Hippocampal formation (tissue), 2 donors: ENCODE results near the gene AP3B1.

Source experiments
- DNase-seq, 2 donors: peaks; one replicate each; lab custom pipeline; 2025; lab: John Stamatoyannopoulos, UW

Gene AP3B1

GRCh38 chr5:78003450-78003849 is 291.0 kb downstream of the AP3B1 start:
- DNase-seq: no peak

- DNase-seq: no peak
Measured at GRCh38 chr5:78002690-78003089, 291.8 kb downstream of the AP3B1 start.

DNA sequence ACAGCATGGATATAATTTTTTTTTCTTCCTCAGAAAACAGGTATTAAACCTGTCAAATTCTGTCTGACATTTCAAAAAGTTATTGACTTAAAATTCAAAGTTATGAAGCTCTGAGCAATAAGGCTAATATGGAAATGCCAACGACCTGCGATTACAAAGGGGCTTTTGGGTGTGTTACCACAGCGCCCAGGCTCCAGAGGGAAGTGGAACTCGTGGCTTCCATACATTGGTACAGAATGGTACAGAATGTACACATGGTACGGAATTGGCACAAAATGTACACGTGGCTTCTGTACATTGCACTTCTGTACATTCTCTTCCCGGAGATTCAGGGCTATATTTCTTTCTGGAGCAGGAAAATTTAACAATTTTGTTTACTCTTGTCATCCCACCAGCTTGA is 293.3 kb downstream of the AP3B1 start:
- DNase-seq: no peak

GRCh38 chr5:78000191-78000590 is 294.3 kb downstream of the AP3B1 start:
- DNase-seq: no peak

DNA sequence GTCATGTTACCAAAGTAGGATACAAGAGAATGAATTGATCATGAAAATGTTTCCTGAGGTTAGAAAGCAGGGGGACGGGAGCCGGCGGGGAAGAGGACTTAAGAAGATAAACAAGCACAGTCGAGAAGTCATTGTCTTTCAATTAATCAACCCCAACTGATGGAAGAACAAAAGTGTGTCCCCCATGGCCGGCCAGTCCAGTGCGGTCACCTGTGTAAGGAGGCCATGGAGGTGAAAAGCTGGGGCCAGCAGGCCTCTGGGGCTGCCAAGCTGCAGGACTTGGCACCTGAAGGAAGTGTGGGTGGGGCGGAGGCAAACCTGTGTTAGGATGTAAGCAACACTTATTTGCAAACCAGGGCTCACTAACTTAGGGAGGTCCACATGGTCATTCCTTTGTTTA is 295.1 kb downstream of the AP3B1 start:
- no peak for DNase-seq

GRCh38 chr5:77996943-77997342 is 297.6 kb downstream of the AP3B1 start:
- no peak for DNase-seq

DNA sequence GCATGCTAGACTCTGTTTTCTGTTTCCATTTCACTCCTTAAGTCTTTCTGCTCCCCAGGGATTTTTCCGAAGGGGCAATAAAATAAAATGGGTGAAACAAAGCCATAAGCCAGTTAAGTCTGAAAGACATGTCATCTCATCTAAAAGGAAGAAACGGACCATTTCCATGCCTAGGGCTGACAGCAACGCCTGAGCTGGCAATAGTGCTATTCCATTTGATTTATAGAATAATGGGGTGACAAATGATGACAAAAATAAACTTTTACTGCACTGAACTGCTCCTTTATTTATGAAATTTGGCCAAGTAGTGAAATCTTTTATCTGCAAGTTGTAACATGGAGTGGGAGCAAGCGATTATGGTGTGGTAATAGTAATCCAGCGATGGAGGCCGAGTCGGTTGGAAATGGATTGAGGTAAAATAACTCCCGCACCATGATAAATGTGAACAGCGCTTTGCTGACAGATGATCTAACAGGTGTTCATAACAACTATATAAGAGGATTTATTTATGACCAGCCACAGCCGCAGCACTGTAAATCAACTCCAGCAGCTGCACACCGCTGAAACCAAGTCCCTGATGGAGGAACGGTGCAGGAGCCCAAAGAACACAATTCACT is 298.6 kb downstream of the AP3B1 start:
- DNase-seq: no peak

DNA sequence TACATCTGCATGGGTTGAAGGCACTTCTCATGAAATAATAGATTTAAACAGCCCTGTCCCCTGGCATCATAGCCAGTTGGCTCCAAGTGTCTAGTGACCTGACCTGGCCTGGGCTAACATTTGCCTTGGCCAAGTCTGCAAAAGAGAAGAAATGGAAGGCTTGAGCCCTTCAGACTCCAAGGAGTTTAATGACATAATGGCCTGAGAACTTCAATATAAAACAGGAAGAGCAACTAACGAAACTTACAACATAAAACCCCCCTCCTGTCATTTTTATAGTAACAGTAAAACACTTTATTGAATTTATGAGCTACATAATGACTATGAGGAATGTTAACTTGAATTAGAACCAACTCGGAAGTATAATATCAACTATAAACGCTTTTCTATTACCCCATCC is 299.6 kb downstream of the AP3B1 start:
- DNase-seq: no peak

DNA sequence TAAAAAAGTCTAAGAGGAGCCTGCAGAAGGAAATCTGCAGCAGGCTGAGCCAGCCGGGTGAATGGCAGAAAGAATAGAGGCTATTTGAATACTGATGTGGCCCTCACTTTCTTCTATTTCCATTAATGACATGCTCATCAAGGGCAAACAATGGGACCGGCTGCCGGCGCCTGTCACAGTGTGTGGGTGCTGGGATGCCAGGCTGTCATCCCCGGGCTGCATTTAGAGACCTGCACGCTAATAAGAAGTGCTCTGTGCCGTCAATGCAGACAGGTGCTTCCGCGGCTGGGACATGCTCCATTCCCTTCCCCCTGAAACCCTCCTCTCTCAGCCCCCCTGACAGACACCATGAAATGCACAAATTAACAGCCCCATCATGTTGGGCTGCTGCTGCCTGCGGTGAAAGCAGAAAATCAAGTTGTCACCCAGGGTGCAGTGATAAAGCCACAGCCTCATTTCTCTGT is 300.6 kb downstream of the AP3B1 start:
- peak; percentile 82 to 87 for DNase-seq

DNA sequence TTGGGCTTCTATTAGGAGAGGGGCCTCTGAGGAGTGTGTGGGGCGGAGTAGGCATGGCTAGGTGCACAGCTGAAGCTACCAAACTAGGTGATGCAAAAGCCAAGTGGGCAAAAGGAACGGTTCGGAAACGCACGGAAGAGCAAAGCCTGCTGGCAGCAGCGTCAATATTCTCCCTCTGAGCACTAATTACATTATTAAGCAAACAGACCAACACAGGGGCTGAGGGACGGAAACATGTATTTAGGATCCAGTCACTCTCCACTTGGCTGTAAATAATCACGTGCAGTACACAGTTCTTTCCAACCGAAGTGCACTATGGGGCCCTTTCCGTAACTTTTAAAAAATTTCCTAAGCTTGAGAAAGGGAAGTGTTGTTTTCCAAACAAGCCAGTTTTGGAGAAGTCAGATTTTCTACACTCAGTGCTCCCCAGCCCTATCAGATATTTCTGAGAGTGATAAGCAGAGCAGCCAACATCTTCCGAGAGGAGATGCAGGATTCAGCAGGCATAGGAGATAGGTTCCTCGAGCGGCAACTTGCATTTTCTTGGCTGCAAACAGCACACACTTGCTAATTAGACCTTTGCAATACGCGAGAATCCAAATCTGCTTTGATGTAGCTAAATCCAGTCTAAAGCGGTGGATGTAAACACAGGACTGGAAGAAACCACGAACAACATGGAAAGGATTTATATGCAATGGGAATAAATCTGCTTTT is 301.2 kb downstream of the AP3B1 start:
- DNase-seq: no peak

- no peak for DNase-seq
Measured at GRCh38 chr5:77991084-77991483, 303.4 kb downstream of the AP3B1 start.

DNA sequence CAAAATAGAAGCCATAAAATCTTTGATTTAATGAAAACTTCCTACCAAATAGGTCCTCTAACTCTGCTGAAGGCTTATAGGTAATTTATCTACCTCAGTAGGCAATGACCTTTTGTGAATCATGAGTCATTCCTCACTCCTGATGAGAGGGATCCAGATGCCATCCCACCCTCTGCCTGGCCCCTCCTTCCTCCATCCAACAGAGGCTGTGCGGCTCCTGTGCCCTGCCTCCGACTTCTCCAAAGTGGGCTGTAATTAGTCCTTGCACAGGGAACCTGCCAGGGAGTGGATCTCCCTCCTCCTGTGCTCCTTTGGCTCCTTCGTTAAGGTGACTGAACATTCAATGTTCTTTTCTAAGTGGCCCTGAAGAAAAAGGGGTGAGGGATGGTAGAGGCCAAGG is 304.5 kb downstream of the AP3B1 start:
- DNase-seq: no peak

DNA sequence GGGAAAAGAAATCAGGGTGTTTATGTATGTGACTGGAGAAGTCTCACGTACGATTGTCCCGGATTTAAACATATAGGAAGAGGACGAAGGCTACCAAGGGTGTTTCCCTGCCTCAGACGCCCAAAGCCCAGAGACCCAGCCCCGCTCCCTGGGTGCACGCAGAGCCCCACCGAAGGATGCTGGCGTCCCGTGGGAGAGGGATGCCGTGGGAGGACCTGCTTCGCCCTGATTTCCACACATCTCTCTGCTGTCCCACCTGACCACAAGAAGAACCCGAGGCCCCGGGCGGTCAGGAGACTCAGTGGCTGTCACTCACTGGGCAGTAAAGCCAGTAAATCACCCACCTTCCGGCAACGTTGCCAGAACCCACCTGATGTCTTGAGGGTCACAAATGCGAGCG is 306.5 kb downstream of the AP3B1 start:
- no peak for DNase-seq

DNA sequence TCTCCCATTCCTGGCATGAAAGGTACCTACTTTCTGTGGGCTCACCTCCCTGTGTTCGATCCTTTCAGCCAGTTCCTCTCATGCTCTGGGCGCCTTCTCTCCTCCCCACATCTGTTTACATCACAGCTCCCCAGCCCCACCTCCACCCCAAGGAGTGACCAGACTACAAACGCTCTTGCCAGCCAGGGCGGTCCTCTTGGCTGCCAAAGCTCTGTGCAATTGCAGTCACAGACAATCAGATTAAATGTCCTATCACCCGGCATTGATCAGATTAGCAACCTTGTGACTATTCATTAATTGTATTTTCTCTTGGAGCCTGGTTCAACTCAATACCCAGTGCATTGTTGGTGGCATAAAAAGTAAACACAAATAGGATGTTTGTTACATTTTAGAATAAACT is 307.2 kb downstream of the AP3B1 start:
- DNase-seq: peak in 1 of 2 donors; percentile 59

- DNase-seq: no peak
Measured at GRCh38 chr5:77986261-77986660, 308.2 kb downstream of the AP3B1 start.

DNA sequence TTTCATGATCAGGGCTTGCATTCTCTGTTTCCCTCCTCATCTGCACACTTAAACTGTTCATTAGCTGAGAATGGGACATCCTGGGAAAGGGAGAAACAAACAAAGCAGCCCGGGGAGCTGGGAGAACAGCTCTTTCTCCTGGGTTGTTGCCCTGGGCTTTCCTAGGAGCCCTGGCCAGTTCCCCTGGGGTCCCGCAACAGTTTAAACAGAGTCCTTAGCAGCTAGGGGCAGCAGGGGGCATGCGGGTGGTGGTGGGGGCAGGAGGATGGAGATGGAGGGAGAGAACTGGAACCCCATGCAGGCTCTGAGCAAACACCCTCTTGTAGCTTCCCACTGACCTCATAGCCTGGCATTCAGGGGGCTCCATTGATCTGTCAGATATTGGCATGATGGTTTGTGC is 309.3 kb downstream of the AP3B1 start:
- no peak for DNase-seq

GRCh38 chr5:77984587-77984986 is 309.9 kb downstream of the AP3B1 start:
- no peak for DNase-seq

- DNase-seq: no peak
Measured at GRCh38 chr5:77983482-77984199, 310.9 kb downstream of the AP3B1 start.

DNA sequence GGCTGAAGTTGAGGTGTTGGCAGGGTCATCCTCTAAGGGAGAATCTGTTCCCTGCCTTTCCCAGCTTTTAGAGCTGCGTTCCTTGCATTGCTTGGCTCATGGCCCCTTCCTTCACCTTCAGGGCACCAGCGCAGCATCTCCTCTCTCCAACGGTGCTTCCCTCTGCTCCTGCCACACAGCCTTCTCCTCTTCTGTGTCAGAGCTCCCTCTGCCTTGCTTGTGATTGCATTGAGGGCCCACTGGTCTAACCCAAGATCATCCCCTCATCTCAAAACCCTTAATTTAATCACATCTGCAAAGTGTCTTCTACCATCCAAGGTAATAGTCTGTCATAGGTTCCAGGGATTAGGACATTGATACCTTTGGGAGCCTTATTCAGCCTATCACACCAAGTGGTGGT is 312.7 kb downstream of the AP3B1 start:
- no peak for DNase-seq

- DNase-seq: no peak
Measured at GRCh38 chr5:77974576-77974975, 319.9 kb downstream of the AP3B1 start.

GRCh38 chr5:77973253-77973609 is 321.3 kb downstream of the AP3B1 start:
- DNase-seq: no peak

DNA sequence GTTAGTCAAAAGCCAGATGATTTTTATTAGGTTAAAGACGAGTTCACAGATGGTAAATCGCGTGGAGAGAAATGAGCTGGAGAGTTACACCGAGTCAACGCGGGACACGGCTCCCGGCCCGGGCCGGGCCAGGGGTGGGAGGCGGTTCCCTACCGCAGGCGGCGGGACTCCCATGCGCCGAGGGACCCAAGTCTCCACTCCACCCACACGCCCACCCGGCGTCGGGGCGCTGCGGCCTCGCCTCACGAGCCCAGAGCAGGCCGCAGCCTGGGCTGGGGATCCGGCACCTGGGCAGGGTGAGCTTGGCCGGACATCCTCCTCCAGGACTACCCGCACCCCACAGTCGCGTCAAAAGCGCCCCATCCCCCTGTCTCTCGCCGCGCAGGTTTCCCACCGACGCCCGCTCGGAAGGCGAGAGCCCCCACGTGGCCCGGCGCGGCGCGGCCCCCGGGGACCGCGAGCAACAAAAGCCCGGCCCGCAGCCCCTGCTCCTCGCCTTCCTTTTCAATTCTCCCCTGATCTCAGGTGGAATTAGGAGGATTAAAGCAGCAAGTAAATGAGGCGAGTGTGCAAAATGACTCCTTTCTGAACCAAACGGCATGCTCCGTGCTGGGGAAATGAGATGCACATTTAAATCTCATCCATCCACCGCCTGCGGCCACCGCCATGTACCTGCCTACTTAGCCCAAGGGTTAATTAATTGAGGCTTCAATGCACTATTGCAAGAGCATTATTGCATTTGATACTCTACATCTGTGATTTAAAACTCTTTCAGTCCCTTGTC is 321.8 kb downstream of the AP3B1 start:
- peak in 1 of 2 donors; percentile 37 for DNase-seq
